ENCODE data around the gene SYT9. TPM values are rescaled to one million over a fixed set of nuclear protein-coding genes. Genes with fewer than 3 reads are reported as not detected.

SYT9 gene
- total RNA-seq, 1 donor from 2014 or later: 0.08 TPM

DNA sequence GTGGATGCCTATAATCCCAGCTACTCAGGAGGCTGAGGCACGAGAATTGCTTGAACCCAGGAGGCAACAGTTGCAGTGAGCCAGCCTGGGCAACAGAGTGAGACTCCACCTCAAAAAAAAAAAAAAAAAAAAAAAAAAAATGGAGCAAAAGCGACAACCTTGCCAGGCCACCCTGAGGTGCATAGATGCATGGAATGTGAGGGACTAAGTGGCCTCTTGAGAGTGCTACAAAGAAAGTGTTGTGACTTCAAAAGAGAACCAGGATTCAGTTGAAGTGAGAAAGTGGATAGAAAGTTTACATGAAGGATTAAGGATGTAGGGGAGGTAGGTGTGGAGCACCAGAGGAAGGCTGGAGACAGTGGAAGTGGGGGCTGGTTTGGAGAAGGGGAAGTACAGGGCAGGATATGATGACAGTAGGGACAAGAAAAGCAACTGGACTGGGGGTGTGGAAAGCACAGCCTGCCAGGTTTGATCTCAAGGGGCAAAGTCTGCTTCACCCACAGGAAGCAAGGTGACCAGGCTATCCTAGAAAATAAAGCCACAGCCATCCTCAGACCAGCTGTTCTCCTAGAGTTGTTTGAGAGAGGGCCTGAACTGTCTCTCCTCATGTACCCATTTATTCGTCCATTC is 197.6 kb downstream of the SYT9 start:
- intact Hi-C loops (cut with micrococcal nuclease): no loop called here
- peaks cover 6% of the 10 kb centered on the region for H3K4me1 ChIP-seq
- H3K36me3 ChIP-seq: no peaks in the 10 kb centered on the region
- no peak for DNase-seq
- no peak overlapping the region for H3K4me3 ChIP-seq
- no peaks in the 10 kb centered on the region for H3K27me3 ChIP-seq (ENCODE audit: low read depth)
- no peaks in the 10 kb centered on the region for H3K9me3 ChIP-seq (replicated peaks)
- no peak overlapping the region for H3K27ac ChIP-seq (replicated peaks)
- TF ChIP-seq, protein P1, sequence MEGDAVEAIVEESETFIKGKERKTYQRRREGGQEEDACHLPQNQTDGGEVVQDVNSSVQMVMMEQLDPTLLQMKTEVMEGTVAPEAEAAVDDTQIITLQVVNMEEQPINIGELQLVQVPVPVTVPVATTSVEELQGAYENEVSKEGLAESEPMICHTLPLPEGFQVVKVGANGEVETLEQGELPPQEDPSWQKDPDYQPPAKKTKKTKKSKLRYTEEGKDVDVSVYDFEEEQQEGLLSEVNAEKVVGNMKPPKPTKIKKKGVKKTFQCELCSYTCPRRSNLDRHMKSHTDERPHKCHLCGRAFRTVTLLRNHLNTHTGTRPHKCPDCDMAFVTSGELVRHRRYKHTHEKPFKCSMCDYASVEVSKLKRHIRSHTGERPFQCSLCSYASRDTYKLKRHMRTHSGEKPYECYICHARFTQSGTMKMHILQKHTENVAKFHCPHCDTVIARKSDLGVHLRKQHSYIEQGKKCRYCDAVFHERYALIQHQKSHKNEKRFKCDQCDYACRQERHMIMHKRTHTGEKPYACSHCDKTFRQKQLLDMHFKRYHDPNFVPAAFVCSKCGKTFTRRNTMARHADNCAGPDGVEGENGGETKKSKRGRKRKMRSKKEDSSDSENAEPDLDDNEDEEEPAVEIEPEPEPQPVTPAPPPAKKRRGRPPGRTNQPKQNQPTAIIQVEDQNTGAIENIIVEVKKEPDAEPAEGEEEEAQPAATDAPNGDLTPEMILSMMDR (IDR thresholded peaks at IDR 0.05; ENCODE audit: borderline replicate concordance): no peak

DNA sequence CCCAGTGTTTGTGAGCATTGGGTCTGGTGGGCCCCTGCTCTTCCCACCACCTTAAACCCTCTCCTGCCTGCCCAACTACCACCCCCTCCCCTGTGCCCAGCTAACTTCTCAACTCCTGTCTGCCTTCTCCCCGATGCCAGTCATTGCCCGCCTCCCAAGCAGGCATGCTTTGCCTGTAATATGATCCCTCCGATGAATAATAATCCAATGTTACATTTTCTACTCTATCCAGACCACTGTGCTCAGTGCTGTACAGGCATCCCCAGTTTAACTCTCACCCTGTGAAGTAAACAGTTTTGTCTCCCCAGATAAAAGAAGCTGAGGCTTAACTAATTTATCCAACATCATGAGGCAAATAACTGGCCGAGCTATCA is 198.1 kb downstream of the SYT9 start:
- Histone ChIP-seq H3K9me3 (replicated peaks) (no peaks in the 10 kb centered on the region), H3K36me3 (no peaks in the 10 kb centered on the region), H3K4me3 (no peak overlapping the region), H3K4me1 (peaks cover 6% of the 10 kb centered on the region), H3K27ac (replicated peaks) (no peak overlapping the region), H3K27me3 (ENCODE audit: low read depth) (no peaks in the 10 kb centered on the region)
- DNase-seq: no peak
- TF ChIP-seq, protein P1 (IDR thresholded peaks at IDR 0.05; ENCODE audit: borderline replicate concordance): no peak
- intact Hi-C loops (cut with micrococcal nuclease): no loop called here

DNA sequence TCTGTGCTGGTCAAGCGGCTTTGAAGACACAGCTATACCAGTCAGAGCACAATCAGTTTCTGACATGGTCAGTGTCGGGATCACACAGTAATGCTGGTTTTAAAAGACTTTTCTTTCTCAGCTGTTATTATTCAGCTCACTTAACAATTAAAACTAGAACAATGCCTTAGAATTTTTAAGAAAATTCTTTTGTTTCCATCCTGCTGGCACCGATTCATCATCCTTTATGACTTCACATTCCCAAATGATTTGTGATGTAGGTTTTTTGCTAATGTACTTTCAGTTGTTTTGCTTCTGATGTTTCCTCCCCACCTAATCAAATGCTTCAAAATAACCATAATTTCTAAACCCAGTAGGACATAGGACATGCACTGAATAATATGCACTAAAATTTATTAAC is 199.1 kb downstream of the SYT9 start:
- H3K4me3 ChIP-seq: no peak overlapping the region
- intact Hi-C loops (cut with micrococcal nuclease): no loop called here
- H3K27ac ChIP-seq (replicated peaks): no peak overlapping the region
- no peak for DNase-seq
- TF ChIP-seq, protein P1 (IDR thresholded peaks at IDR 0.05; ENCODE audit: borderline replicate concordance): no peak
- H3K4me1 ChIP-seq: no peaks in the 10 kb centered on the region
- no peaks in the 10 kb centered on the region for H3K9me3 ChIP-seq (replicated peaks)
- no peaks in the 10 kb centered on the region for H3K36me3 ChIP-seq
- H3K27me3 ChIP-seq (ENCODE audit: low read depth): no peaks in the 10 kb centered on the region

DNA sequence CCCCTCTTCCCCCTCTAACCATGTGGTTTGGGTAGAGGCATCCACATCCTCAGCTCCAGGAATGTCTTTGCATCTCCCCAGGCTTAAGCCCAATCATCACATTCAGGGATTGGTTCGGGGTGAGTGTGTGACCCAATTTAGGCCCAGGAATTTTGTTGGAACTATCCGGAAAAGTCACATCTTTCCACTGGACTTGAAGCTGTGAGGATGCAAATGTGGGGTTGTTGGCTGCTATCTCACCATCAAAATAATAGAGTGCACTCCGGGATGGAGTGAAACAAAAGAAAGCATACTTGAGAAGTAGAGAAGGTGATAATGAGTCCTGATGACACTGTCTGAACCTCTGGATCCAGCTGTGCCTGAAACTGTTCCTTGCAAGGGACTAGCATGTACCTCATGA is 199.8 kb downstream of the SYT9 start:
- H3K27me3 ChIP-seq (ENCODE audit: low read depth): no peaks in the 10 kb centered on the region
- DNase-seq: no peak
- no peaks in the 10 kb centered on the region for H3K9me3 ChIP-seq (replicated peaks)
- intact Hi-C loops (cut with micrococcal nuclease): no loop called here
- TF ChIP-seq, protein P1 (IDR thresholded peaks at IDR 0.05; ENCODE audit: borderline replicate concordance): no peak
- no peaks in the 10 kb centered on the region for H3K4me1 ChIP-seq
- H3K4me3 ChIP-seq: no peak overlapping the region
- no peaks in the 10 kb centered on the region for H3K36me3 ChIP-seq
- H3K27ac ChIP-seq (replicated peaks): no peak overlapping the region

DNA sequence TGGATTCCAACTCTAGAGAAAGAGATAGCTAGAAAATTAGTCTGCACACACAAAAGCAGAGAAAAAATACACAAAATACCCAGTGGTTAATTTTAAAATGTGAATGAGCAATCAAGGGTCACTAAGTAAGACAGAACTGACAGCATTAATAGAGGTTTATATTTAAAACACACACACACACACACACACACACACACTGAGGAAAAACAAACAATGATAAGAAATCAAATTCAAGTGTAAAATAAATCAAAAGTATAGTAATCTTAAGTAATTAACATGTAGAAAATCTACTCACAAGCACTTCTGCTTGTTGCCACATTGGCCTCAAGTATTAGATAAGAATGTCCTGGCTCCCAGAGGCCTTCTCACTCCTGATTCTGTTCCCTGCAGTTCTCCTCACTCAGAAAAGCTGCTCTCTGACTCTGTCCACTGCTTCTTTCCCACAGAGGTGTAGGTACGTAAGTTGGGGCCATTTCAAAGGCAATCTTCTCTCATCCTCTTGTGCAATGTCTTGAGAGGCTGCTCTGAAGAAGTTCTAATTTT is 200.3 kb downstream of the SYT9 start:
- DNase-seq: no peak
- H3K36me3 ChIP-seq: no peaks in the 10 kb centered on the region
- no peak overlapping the region for H3K27ac ChIP-seq (replicated peaks)
- intact Hi-C loops (cut with micrococcal nuclease): no loop called here
- no peak overlapping the region for H3K4me3 ChIP-seq
- TF ChIP-seq, protein P1 (IDR thresholded peaks at IDR 0.05; ENCODE audit: borderline replicate concordance): no peak
- no peaks in the 10 kb centered on the region for H3K27me3 ChIP-seq (ENCODE audit: low read depth)
- no peaks in the 10 kb centered on the region for H3K9me3 ChIP-seq (replicated peaks)
- H3K4me1 ChIP-seq: no peaks in the 10 kb centered on the region

Data from left ventricle myocardium inferior (tissue), 1 donor.